GM18951 (cell line): ENCODE measurements around the gene CCDC63.
"Not testable (repeated sequence)": the region's sequence is repeated elsewhere in the genome, so short reads cannot be mapped to it uniquely, and the experiment has no call there.

Source experiments
- POLR2A ChIP-seq: IDR thresholded peaks from 4 replicates; pipeline ENCODE4 v1.6.1; 2011; ENCODE audit warnings: mild to moderate bottlenecking; ENCODE audit not compliant: insufficient read length, insufficient read depth; ENCODE audit errors: extremely low read depth
- in situ Hi-C: fragments of 300-500 bp; cut with MboI; formaldehyde crosslinking; loops from one replicate; pipeline ENCODE4 v1.12.0; 2022; ENCODE audit warnings: low sequenced_read_pairs, mixed read lengths, inconsistent platforms; ENCODE audit not compliant: unreplicated experiment

Gene CCDC63

DNA sequence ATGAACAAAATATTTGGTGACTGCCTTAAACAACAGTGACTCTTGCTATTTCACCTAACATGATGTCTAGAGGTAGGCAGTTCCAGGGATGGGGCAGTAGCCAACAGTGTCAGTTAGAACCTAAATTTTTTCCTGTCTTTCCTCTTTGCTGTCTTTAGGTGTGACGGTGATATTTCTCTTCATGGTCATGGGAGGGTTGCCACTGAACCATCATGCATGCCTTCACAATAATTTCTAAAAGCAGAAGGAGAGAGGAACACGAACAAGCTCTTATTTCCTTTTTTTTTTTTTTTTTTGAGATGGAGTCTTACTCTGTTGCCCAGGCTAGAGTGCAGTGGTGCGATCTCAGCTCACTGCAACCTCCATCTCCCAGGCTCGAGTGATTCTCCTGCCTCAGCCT lies 2.4 kb downstream of the CCDC63 start:
- TF ChIP-seq POLR2A, result no peak
- in situ Hi-C loops, result loop anchor here (25.0 kb wide), 1 partner anchor 387 kb away; the partner anchor contains the start of genes ARPC3, FAM216A and GPN3

DNA sequence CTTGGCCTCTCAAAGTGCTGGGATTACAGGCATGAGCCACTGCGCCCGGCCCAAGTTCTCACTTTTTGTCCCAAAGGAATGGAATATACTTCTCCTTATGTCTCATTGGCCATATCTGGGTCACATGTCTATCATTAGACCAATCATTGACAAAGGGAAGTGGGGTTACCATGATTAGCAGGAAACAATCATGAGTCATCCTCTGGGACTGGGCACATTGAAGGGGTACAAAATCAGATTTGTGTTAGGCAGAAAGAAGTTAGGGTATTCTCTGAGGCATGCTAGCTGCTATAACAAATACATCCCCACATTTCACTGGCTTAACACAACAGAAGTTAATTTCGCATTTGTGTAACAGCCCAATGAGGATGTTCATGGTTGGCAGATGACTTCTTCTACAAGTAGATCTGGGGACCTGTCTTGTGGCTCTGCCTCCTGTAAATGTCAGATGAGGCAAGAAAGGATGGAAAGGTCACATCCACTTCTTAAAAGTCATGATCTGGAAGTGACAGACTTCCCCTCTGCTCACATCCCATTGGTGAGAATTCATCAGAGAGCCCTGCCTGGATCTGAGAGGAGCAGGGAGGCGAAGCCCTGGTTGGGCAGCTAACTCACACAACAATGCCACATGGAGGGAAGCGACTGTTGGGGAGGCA lies 3.1 kb downstream of the CCDC63 start:
- in situ Hi-C loops, result loop anchor here (25.0 kb wide), 1 partner anchor 388 kb away; the partner anchor contains the start of genes ARPC3, FAM216A and GPN3
- TF ChIP-seq POLR2A, result no peak

DNA sequence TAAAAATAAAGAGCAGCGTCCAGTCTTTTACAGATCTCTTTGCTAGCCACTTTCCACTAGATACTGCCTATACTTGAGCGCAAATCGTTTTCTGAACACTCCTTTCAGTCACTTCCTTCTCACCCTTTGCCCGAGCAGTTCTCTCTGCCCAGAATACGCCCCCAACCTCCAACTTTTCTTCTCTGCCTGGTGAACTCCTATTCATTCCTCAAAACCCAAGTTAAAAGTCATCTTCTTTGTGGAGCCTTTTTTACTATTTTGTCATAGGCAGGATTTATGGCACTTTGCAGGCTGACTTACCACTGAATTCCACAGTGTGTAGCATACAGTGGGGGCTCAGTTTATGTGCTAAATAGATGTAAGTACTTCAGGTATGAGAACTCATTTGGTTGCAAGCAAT lies 4.0 kb downstream of the CCDC63 start:
- in situ Hi-C loops, result no loop called here
- TF ChIP-seq POLR2A, result no peak

DNA sequence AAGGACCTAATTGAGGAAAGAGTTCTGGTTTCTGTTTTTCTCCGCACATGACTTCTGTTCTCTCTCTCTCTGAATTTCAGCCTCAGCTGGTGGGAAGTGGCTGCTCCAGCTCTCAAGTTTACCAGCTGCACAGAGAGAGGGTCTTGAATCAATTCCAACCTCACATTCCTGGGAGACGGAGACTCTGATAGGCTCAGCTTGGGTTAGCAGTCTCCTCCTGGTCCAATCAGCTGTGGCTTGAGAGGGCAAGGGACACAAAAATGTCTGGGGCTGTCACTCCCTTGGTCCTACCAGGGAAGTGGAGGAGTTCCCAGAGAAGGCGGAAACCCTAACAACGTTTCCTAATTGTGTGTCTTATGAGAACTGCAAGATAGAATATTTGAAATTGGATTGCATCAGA lies 7.0 kb downstream of the CCDC63 start:
- no peak for TF ChIP-seq POLR2A
- in situ Hi-C loops, result no loop called here

DNA sequence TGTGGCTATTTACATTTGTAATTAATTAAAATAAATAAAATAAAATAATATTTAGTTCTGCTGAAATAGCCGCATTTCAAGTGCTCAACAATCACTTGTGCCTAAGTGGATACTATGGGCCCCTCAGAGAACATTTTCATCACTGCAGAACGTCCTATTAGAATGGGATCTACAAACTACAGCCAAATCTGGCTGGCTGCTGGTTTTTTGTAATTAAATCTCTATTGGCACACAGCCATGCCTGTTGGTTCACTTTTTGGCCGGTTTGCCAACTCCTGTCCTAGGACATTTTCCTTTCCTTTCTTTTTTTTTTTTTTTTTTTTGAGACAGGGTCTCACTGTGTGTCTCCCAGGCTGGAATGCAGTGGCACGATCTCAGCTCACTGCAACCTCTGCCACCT lies 9.8 kb downstream of the CCDC63 start:
- in situ Hi-C loops, result no loop called here
- no peak for TF ChIP-seq POLR2A

DNA sequence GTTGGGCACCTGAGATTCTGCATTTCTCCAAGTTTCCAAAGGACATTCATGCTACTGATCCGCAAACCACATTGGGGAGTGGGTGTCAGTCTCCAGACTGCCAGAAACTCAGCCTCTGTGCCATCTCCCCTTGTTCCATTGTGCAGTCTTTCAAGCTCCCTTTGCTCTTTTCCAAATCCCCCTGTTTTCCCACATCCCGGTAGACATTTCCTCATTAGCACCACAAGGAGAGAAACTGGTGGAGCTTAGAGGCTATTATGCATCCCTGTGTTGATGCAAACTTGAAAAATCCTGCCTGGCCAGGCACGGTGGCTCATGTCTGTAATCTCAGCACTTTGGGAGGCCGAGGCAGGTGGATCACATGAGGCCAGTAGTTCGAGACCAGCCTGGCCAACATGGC lies 10.7 kb downstream of the CCDC63 start:
- in situ Hi-C loops, result no loop called here
- TF ChIP-seq POLR2A, result no peak

DNA sequence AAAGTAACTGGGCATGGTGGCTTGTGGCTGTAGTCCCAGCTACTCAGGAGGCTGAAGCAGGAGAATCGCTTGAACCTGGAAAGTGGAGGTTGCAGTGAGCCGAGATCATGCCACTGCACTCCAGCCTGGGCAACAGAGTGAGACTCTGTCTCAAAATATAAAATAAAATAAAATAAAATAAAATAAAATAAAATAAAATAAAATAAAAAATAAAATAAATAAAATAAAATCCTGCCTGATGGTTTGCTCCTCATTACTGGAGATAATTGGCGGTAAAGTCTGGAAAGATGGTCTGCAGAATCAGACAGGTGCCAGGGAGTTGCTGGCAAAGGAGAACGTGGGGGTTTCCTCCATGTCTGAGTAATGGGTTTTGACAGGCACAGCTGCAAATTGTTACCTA lies 11.2 kb downstream of the CCDC63 start:
- in situ Hi-C loops, result not testable (repeated sequence)

DNA sequence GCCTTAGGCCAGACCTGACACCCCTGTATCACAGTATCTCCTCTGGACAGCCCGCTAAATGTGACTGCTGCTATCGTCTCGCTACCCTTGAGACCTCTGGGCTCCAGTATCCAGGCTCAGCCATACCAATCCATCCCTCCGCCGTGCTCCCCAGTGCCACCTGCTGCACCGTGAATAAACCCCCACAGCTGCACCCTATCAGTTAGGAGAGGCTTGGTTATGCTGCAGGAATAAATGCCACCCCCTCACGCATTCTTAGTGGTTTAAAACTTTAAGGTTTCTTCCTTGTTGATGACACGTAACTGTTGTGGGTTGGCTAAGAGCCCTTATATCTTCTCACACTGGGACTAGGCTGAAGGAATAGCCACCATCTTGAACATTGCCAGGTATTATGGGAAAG lies 12.1 kb downstream of the CCDC63 start:
- TF ChIP-seq POLR2A, result no peak
- in situ Hi-C loops, result no loop called here

DNA sequence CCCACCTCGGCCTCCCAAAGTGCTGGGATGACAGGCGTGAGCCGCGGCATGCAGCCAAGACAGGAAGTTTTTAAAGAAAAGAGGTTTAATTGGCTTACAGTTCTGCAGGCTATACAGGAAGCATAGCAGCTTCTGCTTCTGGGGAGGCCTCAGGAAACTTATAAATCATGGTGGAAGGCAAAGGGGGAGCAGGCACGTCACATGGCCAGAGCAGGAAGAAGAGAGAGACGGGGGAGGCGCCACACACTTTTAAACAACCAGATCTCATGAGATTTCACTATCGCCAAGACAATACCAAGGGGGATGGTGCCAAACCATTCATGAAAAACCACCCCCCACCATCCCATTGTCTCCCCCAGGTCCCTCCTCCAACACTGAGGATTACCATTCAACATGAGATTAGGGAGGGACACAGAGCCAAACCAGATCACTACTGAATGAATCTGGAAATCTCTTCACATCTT lies 14.1 kb downstream of the CCDC63 start:
- in situ Hi-C loops, result no loop called here
- no peak for TF ChIP-seq POLR2A

DNA sequence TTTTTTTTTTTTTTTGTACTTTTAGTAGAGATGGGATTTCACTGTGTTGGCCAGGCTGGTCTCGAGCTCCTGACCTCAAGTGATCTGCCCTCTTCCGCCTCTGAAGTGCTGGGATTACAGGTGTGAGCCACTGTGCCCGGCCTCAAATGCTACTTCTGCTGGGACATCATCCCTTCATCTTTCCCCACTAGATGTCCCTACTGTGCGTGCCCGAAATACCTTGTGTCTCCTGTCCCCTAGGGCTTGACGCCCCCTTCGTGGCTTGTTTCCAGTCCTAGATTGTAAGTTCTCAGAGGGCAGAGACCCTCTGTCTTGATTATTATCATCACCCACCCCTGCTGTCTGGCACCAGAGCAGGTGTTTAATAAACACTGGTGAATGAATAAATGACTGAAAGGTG lies 14.9 kb downstream of the CCDC63 start:
- in situ Hi-C loops, result no loop called here
- TF ChIP-seq POLR2A, result no peak

DNA sequence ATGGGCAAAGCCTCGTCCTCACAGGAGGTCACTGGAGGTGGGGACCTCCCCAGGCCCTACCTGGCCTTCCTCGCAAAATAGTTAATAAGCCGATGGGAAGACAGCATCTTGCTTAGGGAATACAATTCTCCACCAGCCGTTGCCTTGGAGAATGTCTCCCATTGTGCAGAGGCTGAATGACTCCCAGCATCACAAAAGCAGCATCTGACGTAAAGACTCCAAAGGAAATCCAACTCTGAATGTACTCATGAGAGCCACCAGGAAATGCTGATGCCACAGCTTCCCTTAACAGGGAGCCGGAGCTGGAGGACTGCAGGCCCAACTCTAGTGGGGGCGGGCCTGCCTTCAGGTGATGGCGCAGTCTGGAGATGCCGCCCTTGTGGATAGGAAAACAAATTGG lies 15.5 kb downstream of the CCDC63 start:
- in situ Hi-C loops, result no loop called here
- TF ChIP-seq POLR2A, result no peak

DNA sequence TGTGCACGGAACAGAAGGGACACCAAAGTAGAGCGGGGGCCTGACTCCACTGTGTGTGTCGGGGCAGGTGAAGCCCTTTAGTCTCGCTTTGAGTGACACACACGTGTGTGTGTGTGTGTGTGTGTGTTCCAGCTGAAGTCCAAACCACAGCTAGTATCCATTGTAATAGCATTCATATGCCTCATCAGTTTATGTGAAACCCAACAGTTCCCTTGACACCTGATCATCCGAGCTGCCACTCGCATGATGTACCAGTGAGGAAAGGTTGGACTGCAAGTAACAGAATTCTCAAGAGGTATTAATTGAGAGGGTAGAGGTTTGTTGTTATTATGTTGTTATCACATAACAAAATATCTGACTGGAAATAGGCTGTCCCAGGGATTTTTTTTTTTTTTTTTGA lies 16.4 kb downstream of the CCDC63 start:
- in situ Hi-C loops, result no loop called here
- TF ChIP-seq POLR2A, result no peak

DNA sequence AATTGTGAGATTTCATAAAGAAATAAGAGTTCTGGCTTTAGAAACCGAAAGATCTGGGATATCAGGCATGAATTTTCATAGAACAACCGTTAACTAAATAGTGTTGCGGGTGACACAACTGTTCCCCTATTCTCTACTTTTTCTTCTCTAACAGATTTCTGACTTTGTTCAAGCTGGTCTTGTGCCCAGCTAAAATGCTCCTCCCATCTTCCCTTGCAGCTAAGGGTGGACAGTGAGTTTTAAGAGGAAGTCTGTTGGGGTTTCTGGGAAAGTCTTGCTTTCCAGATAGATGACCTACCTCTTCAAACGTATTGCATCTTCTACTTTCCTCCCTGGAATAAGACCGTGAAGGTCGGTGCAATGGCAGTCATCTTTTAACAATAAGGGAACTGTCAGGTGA lies 18.7 kb downstream of the CCDC63 start:
- TF ChIP-seq POLR2A, result no peak
- in situ Hi-C loops, result no loop called here

DNA sequence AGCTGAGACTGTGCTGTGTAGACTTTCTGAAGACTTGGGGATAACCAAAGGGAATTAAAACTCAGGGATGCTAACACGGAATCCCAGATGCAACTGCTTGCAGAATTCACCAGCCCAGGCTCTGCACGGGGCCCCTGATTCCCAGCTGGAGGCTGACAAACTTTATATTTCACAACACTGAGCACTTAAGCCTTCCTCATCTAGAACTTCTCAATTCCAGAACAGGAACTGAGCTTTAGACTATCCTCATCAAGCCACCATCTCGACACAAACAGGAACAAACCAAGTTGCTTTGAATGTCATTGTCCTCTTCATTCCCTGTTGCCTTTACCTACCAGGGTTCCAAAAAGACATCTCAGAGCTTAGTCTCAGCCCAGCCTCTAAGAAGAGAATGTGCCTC lies 22.2 kb downstream of the CCDC63 start:
- no peak for TF ChIP-seq POLR2A
- in situ Hi-C loops, result no loop called here

DNA sequence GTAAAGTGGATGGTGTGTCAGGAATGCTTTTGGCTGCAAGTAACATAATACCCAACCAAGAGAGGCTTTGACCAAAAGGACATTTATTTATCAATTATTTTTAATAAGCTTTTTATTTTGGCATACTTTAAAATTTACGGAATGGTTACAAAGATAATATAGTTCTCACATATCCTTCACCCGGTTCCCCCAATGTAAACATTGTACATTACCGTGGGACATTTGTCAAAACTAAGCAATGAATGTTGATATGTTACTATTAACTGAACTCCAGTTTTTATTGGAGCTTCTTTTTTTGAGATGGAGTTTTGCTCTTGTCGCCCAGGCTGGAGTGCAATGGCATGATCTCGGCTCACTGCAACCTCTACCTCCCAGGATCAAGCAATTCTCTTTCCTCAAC lies 23.0 kb downstream of the CCDC63 start:
- TF ChIP-seq POLR2A, result no peak
- in situ Hi-C loops, result no loop called here

DNA sequence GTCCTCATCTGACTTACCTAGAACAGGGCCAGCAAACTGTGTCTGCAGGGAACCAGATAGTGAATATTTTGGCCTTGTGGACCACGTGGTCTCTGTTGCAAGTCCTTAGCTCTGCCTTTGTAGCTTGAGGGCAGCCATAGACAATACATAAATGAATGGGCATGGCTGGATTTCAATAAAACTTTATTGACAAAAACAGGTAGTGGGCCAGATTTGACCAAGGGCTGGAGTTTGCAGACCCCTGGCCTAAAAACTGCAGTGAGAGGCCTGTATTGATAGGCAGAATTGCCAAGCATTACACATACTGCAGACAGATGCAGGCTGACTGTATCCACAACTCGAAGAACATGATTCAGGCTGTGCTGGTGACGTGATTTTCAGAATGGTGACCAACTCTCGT lies 25.3 kb downstream of the CCDC63 start:
- in situ Hi-C loops, result no loop called here
- no peak for TF ChIP-seq POLR2A
